HEK293T (cell line): ENCODE measurements around the gene SNX3.

Source experiments
- ELF4 ChIP-seq: fragments of 450-650 bp; IDR thresholded peaks from 2 replicates; pipeline ENCODE4 v1.6.1; 2017; ENCODE audit warnings: antibody characterized with exemption
- FOXM1 ChIP-seq: fragments of 450-650 bp; IDR thresholded peaks from 2 replicates; pipeline ENCODE4 v1.6.1; 2017; ENCODE audit warnings: mild to moderate bottlenecking, borderline replicate concordance
- ZNF384 ChIP-seq: fragments of 450-650 bp; IDR thresholded peaks from 2 replicates; pipeline ENCODE4 v1.6.1; 2016

DNA sequence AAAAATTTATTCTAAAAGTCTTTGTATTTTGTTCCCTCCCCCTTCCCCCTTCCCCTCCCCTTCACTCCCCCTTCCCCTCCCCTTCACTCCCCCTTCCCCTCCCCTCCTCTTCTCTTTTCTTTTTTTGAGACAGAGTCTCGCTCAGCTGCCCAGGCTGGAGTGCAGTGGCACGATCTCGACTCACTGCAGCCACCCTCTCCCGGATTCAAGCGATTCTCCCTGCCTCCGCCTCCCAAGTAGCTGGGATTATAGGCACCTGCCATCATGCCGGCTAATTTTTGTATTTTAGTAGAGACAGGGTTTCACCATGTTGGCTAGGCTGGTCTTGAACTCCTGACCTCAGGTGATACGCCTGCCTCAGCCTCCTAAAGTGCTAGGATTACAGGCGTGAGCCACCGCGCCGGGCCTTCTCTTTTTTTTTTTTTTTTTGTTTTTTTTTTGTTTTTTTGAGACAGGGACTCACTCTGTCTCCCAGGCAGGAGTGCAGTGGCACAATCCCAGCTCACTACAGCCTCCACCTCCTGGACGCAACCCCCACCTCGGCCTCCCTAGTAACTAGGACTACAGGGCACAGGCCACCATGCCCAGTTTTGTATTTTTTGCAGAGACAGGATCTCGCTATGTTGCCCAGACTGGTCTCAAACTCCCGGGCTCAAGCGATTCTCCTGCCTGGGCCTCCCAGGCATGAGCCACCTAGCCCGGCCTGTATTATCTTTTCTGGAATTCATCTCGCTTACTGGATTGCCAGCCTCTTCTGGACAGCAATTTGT, 32.9 kb upstream of the SNX3 start:
- no peak for TF ChIP-seq FOXM1
- TF ChIP-seq ELF4, result no peak
- TF ChIP-seq ZNF384, result no peak
